Left lobe of liver (tissue), 2 donors: ENCODE data around the gene TOM1L2. TPM values are rescaled to one million over a fixed set of nuclear protein-coding genes. Genes with fewer than 3 reads are reported as not detected.
"Not testable (repeated sequence)": the region's sequence is repeated elsewhere in the genome, so short reads cannot be mapped to it uniquely, and the experiment has no call there.

Source experiments
- ATAC-seq: fragments of 200-7000 bp; cut with Tn5 transposase; one replicate; pipeline ENCODE4 v1.9.1; 2020; ENCODE audit warnings: mild to moderate bottlenecking, moderate library complexity
- DNase-seq: peaks from one replicate; pipeline ENCODE4 v3.0.0-alpha.2; 2020; ENCODE audit warnings: low spot score
- total RNA-seq: library from RNA; stranded (reverse); gene quantifications from one replicate; pipeline ENCODE4 v1.2.1, GENCODE V29; 2021
- donor health status: DM: no; HTN: no; CAD: no; lungs with moderate emphysema.
- donor health status: DM: no; HTN: yes; CAD: no.

TOM1L2 gene
- total RNA-seq, 1 donor from 2014 or later, result 17.6 TPM

DNA sequence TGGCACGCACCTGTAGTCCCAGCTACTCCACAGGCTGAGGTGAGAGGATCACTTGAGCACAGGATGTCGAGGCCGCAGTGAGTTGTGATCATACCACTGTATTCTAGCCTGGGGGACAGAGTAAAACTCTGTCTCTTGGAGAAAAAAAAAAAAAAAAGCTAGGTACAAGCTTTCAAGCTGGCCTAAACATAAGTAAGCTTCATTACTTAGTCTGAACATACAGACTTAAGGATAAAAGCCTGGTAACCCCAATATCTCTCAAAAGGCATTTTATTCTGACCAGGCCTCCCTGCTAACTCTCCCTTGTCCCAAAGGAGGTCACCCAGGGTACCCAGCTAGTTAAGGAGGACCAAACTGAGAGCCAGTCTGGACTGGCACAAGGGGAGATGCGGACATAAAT lies 46.2 kb downstream of the TOM1L2 start:
- DNase-seq (peak; percentile 21), ATAC-seq (no peak)

DNA sequence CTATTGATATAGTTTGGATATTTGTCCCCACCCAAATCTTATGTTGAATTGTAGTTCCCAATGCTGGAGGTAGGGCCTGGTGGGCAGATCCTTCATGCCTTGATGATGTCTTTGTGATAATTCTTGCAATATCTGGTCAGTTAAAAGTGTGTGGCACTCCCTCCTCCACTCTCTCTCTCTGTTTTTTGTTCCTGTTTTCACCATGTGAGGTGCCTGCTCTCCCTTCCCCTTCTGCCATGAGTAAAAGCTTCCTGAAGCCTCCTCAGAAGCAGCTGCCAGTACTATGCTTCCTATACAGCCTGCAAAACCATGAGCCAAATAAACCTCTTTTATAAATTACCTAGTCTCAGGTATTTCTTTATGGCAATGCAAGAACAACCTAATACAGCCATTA lies 47.3 kb downstream of the TOM1L2 start:
- ATAC-seq, result no peak
- DNase-seq, result peak; percentile 1

DNA sequence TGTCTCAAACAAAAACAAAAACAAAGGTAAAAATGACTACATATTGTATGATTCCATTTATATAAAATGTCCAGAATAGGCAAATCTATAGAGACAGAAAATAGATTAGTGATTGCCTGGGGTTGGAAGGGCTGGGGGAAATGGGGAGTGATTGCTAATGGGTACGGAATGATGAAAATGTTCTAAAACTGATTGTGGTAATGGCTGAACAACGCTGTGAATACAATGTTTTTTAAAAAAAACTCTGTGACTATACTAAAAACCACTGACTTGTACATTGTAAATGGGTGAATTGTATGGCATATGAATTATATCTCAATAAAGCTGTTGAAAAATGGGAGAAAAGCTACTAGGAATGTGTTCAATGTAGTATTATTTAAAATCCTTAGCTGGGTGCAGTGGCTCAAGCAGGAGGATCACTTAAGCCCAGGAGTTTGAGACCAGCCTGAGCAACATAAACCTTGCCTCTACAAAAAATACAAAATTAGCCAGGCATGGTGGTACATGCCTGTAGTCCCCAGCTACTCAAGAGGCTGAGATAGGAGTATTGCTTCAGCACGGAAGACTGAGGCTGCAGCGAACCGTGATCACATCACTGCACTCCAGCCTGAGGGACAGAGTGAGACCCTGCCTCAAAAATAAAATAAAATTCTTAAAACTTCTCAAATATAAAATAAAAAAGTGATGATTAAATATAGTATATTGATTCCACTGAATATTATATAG lies 47.9 kb downstream of the TOM1L2 start:
- DNase-seq, result no peak
- ATAC-seq, result no peak

DNA sequence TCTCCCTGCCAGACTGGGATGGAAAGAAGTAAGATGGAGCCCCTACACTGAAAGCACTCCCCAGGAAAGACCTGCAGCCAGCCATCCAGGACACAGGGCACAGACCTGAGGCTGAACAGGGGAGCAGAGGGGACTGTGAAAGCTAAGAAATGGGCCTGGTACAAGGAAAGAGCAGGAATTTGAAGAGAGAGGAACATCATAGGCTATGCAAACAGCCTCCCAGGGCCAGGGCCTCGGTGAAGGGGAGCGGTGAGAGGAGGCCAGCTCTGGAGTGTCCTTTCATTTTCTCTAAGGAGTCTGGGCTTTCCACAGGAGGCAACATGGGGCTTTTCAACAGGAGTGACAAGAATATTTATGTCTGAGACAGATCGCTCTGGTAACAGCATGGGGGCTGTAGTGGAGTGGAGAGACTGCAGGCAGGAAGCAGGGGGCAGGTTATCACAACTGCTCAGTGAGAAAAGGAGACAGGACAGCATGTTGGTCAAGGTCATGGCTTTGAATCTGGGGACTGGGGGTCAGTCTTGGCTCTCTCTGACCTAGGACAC lies 50.1 kb downstream of the TOM1L2 start:
- ATAC-seq, result no peak
- DNase-seq, result no peak

DNA sequence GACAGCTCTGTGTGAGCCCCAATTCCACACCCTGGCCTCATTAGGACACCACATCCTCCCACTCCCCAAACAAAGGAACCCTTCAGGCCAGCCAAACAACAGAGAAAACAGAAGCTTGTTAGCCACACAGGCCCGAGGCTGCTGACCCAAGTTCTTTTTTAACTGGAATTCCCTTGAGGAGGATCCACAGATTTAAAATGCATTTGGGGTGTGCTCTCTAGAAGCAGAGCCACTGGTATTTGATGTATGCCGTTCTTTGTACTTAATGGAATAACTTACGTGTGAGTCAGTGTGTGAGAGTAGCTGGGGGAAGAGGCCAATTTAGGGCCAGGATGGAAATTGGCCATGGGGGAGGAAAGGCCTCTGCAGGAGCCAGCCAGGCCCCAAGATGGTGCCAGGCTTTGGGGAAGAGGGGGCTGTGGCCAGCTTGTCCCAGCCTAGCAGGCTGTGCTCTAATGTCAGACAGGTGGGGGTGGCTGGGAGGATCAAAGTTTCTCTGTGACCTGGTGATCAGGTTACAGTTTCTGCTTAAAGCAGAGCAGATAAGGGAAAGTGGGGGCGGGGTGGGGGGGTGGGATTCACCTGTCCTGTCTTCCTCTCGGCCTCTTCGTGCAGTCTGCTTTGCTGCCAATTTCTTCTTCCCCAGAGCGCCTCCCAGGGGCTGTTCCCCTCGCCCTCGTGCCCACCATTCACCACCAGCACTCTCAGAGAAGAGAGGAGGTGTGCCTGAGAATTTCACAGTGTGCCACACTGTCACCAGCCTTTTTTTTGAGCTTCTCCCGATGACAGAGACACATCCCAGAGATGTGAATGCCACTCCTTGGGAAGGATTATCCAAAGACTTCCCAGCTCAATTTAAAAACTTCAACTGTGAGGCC lies 50.8 kb downstream of the TOM1L2 start:
- DNase-seq (no peak), ATAC-seq (peak; percentile 33)

DNA sequence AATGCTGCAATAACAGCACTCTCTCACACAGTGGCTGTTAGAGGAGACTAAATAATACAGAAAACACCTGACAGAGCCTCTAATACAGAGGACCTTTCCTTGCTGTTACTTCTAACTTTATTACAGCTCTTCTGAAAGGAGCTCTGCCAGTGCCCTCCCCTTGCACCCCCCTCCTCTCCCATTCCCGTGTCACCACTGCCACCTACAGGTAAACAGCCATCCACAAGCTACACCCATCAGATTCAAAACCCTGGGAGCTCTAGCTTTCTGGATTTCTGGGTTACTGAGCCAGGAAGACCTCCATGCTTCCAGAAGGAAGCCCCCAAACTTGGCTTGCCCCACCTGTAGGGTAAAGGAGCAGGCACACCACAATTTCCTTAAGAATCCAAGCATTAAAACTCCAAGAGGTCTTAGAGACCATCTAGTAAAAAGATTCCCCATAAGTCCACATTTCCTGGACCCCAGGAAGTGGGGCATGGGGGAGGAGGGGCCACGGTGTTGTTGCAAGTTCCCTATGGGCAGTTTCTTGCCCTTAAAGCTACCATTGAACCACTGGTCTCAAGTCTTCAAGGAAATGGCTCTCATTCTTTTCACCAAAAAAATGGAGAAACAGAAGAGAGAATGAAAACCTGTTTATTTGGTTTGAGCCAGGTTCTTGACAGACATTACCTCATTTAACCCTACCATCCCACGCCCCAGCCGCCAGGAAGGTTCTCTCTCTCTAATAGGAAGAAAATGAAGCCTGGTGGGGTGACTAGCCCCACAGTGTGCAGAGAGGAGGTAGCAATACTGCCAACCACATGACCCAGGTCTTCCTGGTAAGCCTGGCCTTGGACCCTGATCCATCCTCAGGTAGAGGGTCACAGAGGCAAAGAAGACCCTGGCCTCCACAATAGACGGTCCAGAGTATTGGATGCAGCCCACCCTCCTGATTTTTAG lies 52.8 kb downstream of the TOM1L2 start:
- DNase-seq (peak; percentile 75), ATAC-seq (peak; percentile 89)

DNA sequence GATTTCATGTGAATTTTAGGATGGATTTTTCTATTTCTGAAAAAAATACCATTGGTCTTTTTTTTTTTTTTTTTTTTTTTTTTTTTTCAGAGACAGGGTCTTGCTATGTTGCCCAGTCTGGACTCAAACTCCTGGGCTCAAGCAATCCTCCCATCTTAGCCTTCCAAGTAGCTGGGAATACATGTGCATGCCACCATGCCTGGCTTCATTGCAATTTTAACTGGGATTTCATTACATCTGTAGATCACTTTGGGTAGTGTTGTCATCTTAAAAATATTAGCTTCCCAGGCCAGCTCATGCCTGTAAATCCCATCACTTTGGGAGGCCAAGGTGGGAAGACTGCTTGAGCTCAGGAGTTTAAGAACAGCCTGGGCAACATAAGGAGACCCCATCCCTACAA lies 54.8 kb downstream of the TOM1L2 start:
- DNase-seq, result no peak

DNA sequence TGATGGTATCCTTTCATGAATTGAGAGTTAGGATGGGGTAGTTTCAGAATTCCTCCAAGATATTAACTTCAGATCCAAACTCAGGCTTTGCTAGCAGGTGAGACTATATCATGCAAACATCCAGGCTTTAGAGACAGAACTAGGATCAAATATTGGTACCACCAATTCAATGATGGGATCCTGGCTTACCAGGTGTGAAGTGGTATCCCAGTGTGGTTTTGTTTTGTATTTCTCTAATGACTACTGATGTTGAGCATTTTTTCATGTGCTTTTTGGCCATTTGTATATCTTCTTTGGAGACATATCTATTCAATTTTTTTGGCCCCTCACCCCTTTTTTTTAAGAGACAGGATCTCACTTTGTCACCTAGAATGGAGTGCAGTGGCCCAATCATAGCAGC lies 57.0 kb downstream of the TOM1L2 start:
- no peak for DNase-seq
- no peak for ATAC-seq

More for the DNA sequence above, 54.8 kb downstream of the TOM1L2 start:
- ATAC-seq, result no peak

DNA sequence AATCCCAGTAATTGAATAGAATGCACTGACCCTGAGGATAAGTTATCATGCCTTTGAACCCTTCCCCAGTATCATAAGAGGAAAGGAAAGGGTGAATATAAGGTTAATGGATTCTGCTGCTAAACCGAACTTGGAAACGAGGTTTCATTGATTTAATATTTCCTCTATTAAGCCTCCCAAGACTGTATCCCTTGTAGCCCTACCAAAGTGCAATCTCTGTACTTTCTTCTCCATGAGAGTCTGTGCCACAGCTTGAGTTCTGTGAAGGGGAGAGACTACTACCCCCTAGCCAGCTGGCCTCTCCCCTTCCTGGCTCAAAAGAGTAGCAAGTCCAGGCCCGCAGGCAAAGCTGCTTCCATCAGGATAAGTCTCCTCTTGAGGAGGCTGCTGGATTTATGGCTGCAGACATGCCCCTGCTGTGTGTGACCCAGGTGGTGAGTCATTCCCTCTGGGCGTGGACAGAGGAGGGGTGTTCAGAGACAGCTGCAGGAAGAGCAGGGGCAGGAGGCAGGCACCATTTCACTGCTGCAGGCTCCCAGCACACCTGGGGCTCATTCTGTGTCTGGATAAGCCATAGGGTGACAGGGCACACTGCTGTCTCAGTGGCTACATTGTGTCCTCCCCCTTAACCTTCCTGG lies 58.4 kb downstream of the TOM1L2 start:
- DNase-seq, result no peak
- peak; percentile 36 for ATAC-seq

DNA sequence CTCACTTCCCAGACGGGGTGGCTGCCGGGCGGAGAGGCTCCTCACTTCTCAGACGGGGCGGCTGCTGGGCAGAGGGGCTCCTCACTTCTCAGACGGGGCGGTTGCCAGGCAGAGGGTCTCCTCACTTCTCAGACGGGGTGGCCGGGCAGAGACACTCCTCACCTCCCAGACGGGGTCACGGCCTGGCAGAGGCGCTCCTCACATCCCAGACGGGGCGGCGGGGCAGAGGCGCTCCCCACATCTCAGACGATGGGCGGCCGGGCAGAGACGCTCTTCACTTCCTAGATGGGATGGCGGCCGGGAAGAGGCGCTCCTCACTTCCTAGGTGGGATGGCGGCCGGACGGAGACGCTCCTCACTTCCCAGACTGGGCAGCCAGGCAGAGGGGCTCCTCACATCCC lies 59.9 kb downstream of the TOM1L2 start:
- DNase-seq, ATAC-seq: not testable (repeated sequence)

DNA sequence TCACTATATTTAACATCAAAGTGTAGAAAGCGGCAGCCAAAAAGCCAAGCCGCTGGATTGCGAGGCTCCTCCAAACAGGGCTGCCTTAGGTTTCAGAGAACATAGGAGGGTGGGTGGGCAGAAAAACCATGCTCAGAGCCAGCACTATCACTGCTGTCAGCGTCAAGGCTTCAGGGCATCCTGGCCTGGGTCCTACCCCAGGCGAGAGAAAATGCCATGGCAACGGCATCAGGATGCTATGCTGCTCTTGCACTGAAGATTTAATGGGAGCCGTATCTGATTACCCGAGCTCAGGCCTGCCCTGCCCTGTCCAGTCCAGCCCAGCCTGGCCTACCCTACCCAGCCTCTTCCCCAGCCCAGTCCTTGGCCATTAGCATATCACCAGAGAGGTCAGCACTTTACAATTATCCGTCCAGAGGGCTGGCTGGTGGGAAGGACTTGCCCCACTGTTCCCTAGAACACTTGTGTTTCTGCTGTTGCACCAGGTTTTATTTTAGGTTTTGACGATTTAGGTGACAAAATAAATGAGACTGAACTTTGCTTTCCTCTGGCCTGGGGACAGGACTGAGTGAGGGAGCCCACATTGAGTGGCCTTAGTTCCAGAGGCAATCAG lies 61.1 kb downstream of the TOM1L2 start:
- DNase-seq (no peak), ATAC-seq (peak; percentile 86)

DNA sequence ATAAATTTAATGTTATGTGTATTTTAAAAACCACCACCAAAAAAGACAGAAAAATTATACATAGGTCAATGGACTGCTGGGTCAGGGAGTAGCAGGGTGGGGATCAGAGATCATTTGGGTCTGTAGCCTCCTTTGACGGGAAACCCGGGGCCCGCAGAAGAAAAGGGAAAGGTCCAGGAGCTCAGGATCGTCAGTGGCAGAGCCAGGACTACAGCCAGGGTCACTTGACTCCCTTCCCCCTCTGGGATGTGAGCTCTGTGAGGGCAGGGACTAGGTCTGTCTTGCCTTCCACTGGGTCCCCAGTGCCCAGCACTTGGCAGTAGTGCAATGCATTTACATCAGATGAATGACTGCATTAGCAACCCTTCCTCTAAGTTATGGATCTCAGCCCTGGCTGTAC lies 62.1 kb downstream of the TOM1L2 start:
- no peak for ATAC-seq
- DNase-seq, result no peak

DNA sequence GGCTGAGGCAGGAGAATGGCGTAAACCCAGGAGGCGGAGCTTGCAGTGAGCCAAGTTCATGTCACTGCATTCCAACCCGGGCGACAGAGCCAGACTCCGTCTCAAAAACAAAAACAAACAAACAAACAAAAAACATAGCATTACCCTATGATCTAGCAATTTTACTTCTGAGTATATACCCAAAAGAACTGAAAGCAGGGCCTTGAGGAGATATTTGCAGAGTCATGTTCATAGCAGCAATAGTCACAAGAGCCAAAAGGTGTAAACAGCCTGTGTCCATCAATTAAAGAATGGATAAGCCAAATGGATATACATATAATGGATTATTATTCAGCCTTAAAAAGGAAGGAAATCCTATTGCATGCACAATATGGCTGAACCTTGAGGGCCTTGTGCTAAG lies 63.1 kb downstream of the TOM1L2 start:
- ATAC-seq (no peak), DNase-seq (no peak)

DNA sequence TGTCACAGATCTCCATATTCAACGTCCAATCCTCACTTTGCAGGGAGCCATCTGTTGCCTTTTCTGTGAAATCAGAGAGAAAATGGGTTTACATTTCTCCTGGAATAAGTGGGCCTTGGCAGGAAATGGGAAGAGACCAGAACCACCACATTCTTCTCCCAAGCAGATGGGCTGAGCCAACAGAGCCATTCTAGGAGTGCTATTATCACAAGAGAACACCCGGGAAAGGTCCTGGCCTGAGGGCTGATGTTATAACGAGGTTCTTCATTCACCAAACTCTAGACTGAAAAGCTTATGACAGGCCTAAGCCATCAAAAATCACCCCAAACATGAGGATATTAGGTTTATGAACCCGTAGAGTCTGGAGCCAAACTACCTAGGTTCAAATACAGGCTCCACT lies 64.7 kb downstream of the TOM1L2 start:
- no peak for ATAC-seq
- no peak for DNase-seq

DNA sequence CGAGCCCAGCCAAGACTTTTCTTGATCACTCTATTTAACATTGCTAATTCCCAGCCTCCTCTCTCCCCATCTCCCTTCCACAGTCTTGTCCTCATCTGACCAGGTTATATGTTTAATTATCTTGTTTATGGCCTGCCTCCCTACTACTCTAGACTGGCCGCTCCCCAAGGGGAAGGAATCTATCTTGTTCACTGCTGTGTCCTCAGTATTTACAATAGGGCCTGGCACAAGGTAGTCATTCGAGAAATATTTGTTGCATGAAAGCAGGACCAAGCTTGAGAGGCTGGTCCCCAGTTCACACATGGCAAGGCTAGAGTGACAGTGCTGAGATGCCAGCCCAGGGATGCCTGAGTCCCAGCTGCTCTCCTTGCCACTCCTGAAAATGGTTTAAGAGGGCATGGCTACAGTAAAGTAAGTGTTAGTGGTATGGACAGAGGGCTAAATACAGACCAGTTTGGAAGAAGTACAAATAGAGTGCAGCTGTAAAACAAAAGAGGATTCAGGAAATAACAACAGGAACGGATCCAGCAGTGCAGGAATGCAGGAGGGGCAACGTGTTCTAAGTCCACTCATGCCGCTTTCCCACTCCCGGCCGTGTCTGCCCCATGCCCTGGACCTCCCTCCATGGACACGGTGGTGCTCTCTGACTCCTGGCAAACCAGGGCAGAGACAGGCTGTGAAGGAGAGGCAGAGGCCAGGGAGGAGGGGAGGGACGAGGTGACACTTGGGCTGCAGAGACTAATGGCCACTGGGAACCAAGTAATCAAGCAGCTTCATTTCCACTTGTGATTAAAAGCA lies 65.6 kb downstream of the TOM1L2 start:
- DNase-seq (no peak), ATAC-seq (peak; percentile 41)

DNA sequence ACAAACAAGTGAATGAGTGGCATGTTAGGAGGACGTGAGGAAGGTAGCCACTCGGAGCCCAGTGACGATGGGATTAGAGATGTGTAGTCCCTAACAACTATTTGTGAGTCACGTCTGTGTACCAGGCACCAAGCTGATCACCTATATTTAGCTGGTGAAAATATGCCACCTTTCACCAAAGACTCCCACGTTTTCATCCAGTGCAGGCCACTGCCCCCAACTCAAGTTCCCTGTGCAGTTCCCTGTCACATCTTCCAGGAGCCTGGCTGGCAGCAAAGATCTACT lies 67.2 kb downstream of the TOM1L2 start:
- ATAC-seq (no peak), DNase-seq (no peak)

DNA sequence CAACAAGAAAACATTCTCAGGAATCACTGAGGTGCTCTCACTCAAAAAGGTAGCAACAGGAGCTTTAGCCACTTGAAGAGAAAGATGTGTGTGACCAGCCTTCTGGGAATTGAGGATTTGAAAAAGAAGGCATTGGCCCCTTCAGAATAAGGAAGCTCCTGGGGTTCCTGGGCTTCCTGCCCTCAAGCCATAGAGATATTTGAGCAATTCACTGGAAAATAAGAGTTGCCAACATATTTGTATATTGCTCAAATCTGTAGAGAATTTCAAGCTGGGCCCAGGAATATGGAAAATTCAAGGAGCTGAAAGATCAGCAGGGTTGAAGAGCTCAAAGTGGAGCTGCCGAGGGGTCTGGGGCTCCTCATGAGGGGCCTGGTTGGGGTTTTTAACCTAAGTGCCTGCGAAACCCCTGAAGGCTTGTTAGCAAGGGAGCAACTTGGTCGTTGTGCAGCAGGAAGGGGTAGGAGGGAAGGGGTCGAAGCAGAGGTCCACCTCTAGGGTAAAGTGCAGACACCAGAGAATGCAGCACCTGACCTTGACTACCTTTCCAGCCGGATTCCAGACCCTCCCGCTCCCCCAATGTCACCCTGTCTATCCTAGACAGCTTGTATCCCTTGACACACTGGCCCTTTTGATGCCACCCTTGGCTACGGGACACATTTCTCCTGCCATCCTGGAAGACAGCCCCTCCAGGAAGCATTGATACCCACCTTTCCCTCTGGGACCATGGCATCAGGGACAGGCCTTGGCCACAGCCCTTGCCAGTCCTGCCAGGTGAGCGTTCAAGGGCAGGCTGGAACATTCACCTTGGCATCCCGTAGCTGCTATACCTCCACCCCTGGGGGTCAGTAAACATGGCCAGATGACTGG lies 67.8 kb downstream of the TOM1L2 start:
- DNase-seq (no peak), ATAC-seq (peak; percentile 28)

DNA sequence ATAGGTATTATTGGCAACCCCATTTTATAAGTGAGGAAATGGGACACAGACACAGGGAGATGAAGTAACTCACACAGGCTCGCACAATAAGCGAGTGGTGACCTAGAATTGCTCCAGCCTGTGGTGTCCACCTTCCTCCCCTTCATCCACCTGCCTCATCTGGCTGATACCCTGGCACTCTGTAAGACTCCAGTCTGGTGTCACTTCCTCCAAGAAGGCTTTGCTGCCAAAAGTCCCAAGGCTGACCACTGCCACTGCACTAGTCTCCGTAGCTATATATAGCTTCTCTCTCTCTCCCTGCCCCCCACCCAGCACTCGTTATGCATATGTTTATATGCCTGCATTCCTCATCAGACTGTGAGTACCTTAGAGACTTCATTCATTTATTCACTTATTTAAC lies 69.3 kb downstream of the TOM1L2 start:
- DNase-seq, result no peak
- no peak for ATAC-seq
